Ishikawa (cell line): ENCODE data around the gene PDCL2.

Experiments
- CEBPB ChIP-seq: IDR thresholded peaks from 2 replicates; pipeline ENCODE4 v1.6.1; 2012
- CREB1 ChIP-seq: IDR thresholded peaks from 2 replicates; pipeline ENCODE4 v1.6.1; 2012; ENCODE audit warnings: low read depth
- NFIC ChIP-seq: IDR thresholded peaks from 2 replicates; pipeline ENCODE4 v1.6.1; 2012
- RAD21 ChIP-seq: IDR thresholded peaks from 2 replicates; pipeline ENCODE4 v1.6.1; 2012; ENCODE audit warnings: low read depth
- TAF1 ChIP-seq: IDR thresholded peaks from 2 replicates; pipeline ENCODE4 v1.6.1; 2012; ENCODE audit warnings: low read depth, mild to moderate bottlenecking
- TCF12 ChIP-seq: IDR thresholded peaks from 2 replicates; pipeline ENCODE4 v1.6.1; 2012; ENCODE audit warnings: low read depth
- TEAD4 ChIP-seq: IDR thresholded peaks from 2 replicates; pipeline ENCODE4 v1.6.1; 2012
- YY1 ChIP-seq: IDR thresholded peaks from 2 replicates; pipeline ENCODE4 v1.6.1; 2012; ENCODE audit warnings: low read depth
- ZBTB7A ChIP-seq: IDR thresholded peaks from 2 replicates; pipeline ENCODE4 v1.6.1; 2012; ENCODE audit warnings: low read depth
- TF ChIP-seq, protein P1 (sequence below): IDR thresholded peaks from 2 replicates; pipeline ENCODE4 v1.6.1; 2012
- TF ChIP-seq, protein P2 (sequence below): IDR thresholded peaks from 2 replicates; pipeline ENCODE4 v1.6.1; 2012; ENCODE audit warnings: low read depth, mild to moderate bottlenecking
- TF ChIP-seq, protein P3 (sequence below): IDR thresholded peaks from 2 replicates; pipeline ENCODE4 v1.6.1; 2012

Gene PDCL2

DNA sequence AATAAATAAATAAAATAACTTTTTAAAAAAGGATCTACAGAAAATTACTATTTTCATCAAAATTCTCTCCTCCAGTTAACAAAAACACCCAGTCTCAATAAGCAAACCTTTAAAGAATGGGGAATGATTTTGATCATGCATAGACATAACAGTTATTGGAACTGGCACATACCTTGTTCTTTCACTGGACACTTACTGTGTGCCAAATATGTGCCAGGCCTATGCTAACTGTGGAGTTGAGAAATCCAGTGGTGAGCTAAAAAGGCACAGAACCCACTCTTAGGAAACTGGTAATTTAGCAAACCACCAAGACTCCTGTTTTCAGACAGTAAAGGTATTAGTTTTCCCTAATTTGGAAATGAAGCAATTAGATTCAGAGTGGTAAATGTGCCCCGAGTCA, 84.4 kb downstream of the PDCL2 start:
- TF ChIP-seq, protein P1, sequence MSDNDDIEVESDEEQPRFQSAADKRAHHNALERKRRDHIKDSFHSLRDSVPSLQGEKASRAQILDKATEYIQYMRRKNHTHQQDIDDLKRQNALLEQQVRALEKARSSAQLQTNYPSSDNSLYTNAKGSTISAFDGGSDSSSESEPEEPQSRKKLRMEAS, result no peak
- no peak for TF ChIP-seq CEBPB
- no peak for TF ChIP-seq NFIC
- TF ChIP-seq CREB1, result no peak
- no peak for TF ChIP-seq TEAD4
- no peak for TF ChIP-seq YY1
- TF ChIP-seq, protein P2, sequence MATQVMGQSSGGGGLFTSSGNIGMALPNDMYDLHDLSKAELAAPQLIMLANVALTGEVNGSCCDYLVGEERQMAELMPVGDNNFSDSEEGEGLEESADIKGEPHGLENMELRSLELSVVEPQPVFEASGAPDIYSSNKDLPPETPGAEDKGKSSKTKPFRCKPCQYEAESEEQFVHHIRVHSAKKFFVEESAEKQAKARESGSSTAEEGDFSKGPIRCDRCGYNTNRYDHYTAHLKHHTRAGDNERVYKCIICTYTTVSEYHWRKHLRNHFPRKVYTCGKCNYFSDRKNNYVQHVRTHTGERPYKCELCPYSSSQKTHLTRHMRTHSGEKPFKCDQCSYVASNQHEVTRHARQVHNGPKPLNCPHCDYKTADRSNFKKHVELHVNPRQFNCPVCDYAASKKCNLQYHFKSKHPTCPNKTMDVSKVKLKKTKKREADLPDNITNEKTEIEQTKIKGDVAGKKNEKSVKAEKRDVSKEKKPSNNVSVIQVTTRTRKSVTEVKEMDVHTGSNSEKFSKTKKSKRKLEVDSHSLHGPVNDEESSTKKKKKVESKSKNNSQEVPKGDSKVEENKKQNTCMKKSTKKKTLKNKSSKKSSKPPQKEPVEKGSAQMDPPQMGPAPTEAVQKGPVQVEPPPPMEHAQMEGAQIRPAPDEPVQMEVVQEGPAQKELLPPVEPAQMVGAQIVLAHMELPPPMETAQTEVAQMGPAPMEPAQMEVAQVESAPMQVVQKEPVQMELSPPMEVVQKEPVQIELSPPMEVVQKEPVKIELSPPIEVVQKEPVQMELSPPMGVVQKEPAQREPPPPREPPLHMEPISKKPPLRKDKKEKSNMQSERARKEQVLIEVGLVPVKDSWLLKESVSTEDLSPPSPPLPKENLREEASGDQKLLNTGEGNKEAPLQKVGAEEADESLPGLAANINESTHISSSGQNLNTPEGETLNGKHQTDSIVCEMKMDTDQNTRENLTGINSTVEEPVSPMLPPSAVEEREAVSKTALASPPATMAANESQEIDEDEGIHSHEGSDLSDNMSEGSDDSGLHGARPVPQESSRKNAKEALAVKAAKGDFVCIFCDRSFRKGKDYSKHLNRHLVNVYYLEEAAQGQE, result no peak
- TF ChIP-seq TCF12, result no peak
- TF ChIP-seq TAF1, result no peak
- TF ChIP-seq ZBTB7A, result no peak
- TF ChIP-seq, protein P3, sequence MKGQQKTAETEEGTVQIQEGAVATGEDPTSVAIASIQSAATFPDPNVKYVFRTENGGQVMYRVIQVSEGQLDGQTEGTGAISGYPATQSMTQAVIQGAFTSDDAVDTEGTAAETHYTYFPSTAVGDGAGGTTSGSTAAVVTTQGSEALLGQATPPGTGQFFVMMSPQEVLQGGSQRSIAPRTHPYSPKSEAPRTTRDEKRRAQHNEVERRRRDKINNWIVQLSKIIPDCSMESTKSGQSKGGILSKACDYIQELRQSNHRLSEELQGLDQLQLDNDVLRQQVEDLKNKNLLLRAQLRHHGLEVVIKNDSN, result no peak
- TF ChIP-seq RAD21, result no peak
